Measurements from ENCODE around the gene PCYT2. TPM values are rescaled to one million over a fixed set of nuclear protein-coding genes. Genes with fewer than 3 reads are reported as not detected.
"Not testable (repeated sequence)": the region's sequence is repeated elsewhere in the genome, so short reads cannot be mapped to it uniquely, and the experiment has no call there.

Gene PCYT2
- total RNA-seq (2014; rRNA removed; shearing (Covaris generic)) = 39.7 and 45.7 TPM in 2 replicates

DNA sequence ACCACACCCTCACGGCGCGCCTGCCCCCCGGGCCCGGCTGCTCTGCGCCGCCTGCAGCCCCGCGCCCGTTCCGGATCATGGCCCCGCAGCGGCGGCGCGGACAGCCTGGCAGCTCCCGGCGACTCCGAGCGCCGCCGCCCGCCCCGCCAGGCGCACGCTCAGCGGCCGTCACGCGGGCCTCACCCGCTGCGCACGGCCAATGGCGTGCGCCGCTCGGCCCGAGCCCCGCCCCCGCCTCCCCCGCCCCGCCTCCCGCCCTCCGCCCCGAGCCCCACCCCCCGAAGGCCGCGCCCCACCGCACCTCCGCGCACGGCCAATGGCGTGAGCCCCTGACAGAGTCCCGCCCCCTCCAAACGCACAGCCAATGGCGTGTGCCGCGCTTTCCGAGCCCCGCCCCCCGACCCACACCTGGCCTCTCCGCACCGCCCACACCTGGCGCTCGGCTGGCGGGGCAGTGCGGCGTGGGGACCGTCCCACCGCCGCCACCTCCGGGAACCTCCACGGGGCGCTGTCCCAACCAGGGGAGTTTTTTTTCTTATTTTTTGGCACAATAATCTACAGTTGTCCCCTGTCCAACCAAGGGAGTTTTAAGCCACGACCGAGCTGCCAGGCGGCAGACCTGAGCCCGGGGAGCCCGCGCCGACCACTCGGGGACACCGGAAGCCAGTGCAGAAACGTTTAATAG, at the start of gene PCYT2:
Gene PCYT2, minus strand, starts transcription at position 123 of the 685 bp plus-strand sequence. Its CDS starts 44 bp downstream, at position 79.
- peak; percentile 74 for DNase-seq (ENCODE audit: low read depth)

DNA sequence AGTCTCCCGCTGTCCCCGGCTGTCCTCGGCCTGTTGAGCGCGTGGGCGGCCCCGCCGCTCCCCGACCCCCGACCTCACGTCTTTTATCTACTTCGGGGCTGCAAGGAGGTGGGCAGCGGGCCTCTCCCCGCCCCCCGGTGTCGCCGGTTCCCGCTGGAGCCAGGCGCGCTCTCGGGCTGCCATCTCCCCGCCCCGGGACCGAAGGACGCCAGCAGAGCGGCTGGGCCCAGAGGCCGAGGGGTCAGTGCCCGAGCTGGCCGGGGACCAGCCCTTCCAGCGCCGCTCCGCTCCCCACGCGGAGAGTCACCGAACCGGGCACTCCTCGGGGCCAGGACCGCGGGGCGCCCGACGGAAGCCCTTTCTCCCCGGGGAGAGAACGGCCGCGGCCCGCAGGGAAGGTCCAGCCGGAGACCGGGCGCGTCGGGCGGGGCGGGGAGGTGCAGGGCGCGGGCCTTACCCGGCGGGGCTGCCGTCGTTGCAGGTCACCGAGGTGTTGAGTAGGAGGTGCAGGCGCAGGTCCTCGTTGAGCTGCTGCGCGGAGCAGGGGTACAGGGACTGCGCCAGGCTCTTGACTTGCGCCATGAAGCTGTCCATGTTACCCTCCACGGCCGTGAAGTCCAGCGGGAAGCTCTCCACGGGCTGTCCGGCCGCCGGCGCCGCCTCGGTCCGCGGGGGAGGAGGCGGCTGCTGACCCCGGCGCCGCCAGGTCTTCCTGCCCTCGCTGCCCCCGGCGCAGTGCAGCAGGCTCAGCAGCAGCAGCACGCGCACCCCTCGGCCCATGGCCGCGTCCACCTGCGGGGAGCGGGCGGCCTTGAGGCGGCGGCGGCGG, 49.1 kb upstream of the PCYT2 start:
- DNase-seq (ENCODE audit: low read depth) = no peak

DNA sequence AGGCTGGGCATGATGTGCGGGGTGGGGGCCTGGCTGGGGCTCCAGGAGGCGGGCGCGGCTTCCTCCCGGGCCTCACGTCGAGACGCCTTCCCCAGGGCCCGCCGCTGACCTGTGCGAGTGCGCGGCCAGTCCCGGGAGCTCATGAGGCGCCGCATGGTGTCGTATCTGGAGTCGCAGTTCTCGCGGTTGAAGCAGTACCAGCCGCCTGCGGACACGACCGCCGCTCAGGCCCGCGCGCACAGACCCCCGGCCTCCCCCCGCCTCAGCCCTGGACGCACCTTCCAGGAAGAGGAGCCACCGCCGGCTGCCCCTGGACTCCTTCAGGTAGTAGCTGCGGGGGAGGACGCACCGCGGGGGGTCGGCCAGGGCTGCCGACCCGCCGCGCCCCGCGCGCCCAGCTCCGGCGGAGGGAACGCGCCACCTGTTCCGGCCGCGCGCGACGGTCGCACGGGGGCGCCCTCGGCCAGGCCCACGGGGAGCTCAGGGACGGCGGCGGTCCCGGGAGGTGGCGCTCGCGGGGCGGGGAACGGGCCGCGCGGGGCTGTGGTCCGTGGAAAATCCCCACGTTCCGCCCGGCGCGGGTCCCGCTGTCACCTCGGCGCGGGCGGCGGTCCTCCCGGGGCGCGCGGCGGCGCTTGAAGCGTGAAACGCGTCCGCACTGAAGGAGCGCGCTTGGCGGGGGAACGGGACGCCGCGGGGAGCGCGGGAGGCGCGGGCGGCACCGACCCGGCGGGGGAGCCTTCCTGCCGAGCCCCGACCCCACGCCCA, 48.3 kb upstream of the PCYT2 start:
- DNase-seq (ENCODE audit: low read depth) = peak; percentile 32

DNA sequence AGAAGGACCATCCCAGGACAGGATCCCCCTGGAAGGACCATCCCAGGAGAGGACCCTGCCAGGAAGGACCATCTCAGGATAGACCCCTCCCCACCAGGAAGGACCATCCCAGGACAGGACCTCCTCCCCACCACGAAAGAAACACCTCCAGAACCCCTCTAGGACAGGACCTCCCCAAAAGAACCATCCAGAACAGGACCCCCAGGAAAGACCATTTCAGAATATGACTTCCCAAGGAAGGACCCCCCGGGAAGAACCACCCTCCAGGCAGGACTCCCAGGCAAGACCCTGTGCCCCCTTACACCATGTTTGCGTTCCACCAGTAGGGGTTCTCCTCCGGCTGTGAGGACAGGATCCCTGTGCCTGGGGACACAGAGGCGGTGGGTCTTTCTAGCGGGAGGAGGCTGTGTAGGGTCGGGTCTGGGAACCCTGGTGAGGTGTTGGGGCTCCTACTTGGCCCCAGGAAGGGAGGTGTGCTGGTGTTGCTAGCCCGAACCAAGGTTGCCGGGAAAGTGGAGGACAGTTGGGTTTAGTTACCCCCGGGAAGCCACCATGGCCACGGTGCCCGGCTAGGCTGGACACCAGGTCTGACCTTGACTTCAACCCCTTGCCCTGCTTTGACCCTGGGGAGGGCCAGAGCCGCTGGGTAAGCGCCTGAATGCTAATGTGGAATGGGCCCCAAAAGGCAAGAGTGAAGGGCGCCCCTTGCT, 47.6 kb upstream of the PCYT2 start:
- no peak for DNase-seq (ENCODE audit: low read depth)

DNA sequence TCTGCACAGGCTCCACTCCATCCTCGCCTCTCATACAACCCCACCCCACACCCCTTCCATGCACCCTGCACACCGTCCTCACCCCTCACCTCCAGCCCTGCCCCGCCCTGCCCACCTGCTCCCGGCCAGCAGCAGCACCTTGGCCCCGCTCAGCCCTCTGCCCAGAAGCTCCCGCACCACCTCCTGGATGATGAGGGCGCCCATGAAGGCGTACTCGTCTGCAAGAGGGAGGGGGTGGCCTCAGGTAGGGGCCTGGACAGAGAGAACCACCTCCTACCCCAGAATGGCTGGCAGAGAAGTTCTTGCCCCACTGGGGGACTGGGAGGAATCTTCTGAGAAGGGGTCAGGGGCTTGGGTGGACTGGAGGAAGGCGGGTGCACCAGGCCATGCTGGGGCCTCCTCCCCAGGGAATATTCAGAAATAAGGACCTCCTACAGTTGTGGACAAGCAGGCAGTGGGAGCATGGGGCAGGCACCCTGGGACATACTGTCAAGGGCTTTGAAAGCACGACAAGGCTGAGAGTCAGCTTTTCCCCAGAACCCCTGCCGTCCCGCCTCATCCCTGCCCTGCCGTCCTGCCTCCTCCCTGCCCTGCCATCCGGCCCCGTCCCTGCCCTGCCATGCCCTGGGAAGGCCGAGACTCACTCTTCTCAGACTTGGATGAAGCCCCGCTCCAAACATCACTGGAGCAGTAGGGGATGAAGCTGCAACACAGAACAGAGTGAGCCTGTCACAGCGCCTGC, 46.7 kb upstream of the PCYT2 start:
- DNase-seq (ENCODE audit: low read depth) = no peak

DNA sequence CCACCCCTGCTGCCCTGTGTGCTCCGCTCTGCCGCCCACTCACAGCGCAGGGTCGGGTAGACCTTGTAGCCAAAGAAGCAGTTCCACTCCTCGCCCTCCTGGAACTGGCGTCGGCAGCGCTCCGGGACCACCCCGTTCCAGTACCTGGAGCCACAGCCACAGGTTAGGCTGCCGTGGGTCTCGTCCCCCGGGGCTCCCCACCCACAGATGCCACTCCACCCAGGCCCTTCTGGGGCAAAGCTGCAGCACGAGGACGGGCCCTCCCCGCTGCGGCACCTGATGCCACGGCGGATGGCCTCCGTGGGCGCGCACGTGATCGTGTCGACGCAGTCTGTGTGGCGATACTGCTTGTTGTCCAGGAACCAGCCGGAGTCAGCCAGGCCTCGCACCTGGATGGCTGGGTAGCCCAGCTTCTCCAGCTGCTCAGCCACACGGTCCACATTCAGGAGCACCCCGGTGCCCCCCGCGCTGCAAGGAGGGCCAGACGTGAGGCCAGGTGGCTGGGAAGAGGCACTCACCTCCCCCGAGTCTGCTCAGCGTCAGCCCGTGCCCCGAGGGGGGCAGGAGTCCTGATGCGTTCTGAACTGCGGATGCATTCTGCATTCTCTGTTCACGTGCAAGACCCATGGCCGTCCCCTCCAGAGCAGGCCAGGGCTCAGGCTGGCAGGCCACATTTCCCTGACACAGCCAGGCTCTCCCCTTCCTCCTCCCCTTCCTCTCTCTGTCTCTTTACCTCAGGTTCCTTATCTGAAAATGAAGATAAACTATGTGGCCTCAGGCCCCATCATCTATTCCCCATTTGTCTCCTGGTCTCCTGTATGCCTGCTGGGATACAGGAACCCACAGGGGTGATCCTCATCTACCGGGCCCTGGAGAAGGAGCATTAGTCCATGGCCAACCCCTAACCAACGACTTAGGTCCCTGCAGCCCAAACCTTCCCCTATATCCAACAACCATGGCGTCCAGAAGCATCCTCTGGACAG, 45.7 kb upstream of the PCYT2 start:
- DNase-seq (ENCODE audit: low read depth) = no peak

DNA sequence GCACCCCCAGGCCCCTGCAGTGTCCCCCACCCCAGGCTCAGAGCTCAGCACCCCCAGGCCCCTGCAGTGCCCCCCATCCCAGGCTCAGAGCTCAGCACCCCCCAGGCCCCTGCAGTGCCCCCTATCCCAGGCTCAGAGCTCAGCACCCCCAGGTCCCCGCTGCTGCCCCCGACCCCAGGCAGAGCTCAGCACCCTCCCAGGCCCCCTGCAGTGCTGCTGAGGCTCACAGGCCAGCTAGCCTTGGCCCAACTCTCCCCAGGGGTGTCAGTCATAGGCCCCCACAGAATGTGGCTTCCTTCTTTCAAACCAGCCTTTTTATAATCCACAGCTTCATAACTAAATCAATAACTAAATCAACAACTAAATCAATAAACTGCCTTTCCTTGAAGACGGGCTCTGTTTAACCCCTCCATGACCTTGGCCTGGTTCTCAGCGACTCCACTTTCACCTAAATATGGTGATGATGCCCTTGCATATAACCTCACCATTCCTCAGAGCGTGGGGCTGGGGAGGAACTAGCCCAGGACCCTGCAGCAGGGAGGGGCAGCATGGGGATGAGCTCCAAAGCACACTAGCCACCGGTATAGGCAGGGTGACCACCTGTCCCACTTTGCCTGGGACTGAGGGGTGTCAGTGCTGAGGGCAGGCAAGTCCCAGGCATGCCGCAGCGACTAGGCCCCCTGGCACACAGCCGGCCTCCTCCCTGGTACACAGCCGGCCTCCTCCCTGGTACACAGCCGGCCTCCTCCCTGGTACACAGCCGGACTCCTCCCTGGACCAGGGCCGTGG, 44.8 kb upstream of the PCYT2 start:
- DNase-seq (ENCODE audit: low read depth) = no peak

DNA sequence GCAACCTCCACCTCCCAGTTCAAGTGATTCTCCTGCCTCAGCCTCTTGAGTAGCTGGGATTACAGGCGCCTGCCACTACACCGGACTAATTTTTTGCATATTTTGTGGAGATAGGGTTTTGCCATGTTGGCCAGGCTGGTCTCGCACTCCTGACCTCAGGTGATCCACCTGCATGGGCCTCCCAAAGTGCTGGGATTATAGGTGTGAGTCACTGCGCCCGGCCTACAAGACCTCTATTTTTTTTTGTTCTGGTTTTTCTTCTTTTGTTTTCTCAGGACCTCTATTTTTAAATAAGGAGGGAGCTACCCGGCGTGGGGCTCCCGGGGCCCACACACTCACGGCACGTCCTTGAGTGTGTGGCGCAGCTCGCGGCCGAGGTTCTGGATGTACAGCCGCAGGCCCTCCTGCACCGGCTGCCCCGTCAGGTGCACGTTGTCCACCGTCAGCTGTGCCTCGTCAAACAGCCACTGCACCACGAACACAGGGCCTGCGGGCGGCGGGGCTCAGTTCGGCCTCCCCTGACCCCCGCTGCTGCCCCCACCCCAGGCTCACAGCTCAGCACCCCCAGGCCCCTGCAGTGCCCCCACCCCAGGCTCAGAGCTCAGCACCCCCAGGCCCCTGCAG, 44.0 kb upstream of the PCYT2 start:
- no peak for DNase-seq (ENCODE audit: low read depth)

DNA sequence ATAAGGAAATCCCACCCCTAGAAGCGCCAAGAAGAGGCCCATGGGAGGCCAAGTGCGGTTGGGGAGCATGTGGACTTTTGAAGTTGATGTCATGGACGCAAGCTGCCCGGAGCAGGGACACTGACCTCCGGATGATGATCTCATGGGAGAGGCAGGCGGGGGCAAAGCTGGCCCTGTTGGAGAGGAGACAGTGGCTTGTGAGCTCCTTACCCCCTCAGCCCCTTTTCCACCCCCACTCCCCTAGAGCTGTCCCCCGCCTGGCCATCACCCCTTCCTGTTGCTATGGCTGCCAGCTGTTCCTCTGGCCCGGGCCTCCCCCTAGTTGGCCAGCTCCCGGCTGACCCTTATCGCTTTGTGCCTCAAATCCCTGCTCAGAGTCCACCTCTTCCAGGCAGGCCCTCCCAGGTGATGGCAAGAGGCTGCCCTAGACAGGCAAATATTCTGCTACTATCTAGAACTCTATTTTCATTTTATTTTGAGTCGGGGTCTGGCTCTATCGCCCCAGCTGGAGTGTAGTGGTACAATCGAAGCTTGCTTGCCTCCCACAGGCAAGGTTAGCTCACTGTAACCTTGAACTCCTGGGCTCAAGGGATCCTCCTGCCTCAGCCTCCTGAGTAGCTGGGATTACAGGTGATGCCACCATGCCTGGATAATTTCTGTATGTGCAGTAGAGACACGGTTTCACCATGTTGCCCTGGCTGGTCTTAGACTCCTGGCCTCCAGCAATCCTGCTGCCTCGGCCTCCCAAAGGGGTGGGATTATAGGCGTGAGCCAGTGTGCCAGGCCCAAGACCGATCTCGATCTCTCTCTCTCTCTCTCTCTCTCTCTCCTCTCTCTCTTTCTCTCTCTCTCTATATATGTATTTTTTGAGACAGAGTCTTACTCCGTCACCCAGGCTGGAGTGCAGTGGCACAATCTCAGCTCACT, 43.2 kb upstream of the PCYT2 start:
- DNase-seq (ENCODE audit: low read depth) = no peak

DNA sequence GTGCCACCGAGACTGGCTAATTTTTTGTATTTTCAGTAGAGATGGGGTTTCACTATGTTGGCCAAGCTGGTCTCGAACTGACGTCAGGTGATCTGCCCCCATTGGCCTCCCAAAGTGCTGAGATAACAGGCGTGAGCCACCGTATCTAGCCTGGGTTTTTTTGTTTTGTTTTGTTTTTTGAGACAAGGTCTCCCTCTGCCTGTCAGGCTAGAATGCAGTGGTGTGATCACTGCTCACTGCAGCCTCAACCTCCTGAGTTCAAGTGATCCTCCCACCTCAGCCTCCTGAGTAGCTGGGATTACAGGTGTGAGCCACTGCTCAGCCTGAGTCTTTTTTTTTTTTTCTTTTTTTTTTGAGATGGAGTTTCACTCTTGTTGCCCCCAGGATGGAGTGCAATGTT, 42.2 kb upstream of the PCYT2 start:
- DNase-seq (ENCODE audit: low read depth) = not testable (repeated sequence)

DNA sequence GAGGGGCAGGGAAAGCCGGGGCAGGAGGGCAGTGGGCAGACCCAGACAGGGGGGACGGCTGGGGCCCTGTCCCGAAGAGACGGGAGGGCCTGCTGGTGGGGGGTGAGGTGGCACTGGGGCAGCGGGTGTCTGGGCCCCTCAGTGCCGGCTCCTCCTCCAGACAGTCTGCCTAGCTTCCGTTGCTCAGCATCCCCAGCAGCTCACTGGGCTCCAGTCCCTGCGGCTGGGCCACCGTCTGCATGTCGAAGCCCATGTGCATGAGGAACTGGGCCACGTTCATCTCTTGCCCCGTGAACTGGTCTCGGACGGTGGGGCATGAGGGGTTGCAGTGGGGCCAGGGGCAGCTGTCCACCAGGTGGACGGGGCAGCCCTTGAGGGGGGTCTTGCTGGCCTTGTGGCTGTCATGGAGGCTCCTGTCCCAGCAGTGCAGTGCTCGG, 41.6 kb upstream of the PCYT2 start:
- DNase-seq (ENCODE audit: low read depth) = no peak

DNA sequence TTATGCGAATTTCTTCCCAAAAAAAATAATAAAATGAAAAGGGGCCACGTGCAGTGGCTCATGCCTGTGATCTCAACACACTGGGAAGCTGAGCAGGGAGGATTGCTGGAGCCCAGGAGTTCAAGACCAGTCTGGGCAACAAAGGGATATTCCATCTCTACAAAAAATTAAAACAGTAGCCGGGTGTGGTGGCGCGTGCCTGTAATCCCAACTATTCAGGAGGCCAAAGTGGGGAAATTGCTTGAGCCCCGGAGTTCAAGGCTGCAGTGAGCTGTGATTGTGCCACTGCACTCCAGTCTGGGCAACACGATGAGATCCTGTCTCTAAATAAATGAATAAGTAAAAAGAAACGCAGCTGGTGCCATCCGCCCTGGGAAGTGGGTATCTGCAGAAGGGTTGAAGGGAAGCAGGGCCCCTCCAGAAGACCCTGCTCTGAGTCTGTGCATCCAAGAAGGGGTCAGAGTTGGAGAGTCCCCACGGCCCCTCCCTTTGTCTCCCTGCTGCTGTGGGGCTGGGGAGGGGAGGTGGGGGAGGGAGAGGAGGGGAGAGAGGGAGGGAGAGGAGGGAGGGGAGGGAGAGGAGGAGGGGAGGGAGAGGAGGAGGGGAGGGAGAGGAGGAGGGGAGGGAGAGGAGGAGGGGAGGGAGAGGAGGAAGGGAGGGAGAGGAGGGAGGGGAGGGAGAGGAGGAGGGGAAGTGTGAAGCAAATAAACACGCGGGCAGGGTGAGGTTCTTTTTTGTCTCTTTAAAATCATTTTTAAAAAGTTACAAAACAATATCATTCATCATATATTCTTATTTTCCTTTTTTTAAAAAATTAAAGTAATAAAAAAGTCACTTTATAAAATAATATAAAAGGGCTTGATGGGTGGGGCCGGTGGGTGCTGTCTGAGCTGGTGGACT, 40.8 kb upstream of the PCYT2 start:
- DNase-seq (ENCODE audit: low read depth) = no peak

DNA sequence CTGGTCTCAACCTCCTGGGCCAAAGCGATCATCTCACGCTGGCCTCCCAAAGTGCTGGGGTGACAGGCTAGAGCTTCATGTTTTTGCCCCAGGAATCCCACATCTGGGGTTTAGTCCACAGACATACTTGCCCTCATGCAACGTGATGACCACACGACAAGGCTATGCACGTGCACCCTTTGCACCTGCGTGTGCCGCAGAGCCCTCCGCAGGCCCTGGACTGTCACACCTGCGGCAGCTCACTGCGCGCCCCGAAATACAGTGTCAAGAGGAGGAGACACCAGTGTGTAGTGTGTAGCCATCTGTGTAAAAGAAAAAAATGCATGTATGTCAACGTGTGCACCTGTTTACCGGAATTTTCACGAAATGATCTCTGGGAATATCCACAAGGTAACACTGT, 39.3 kb upstream of the PCYT2 start:
- no peak for DNase-seq (ENCODE audit: low read depth)

DNA sequence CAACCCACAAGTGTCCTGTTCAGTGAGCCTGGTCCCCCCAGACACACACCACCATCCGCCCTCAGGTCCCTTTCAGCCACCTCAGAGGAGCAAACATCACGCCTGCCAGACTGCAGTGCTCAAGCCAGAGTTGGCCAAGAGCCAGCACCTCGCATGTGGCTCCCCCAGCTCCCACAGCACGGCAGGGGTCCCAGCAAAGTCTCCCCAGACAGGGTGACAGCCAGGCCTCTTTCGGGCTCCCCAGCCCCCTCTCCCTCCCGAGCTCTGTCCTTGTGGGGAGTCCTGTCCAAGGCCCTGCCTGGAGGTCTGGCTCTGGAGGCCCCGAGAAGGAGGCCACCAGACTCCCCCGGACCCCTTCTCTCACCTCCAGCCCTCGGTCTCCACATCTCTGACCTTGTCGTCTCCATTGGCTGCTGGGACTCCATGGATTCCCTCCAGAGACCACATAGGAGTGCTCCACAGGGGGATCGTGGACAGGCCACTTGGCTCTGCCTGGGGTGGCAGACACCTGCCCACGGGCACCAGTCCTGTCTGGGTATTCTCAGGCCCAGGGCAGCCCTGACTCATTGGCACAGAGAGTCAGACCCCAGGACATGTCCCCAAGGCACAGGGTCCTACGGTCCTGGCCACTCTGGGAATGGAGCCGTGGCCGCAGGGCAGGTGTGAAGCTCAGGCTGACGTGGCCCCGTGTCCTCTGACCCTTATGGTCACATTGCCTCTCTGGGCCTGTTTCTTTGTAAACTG, 37.6 kb upstream of the PCYT2 start:
- DNase-seq (ENCODE audit: low read depth) = no peak

DNA sequence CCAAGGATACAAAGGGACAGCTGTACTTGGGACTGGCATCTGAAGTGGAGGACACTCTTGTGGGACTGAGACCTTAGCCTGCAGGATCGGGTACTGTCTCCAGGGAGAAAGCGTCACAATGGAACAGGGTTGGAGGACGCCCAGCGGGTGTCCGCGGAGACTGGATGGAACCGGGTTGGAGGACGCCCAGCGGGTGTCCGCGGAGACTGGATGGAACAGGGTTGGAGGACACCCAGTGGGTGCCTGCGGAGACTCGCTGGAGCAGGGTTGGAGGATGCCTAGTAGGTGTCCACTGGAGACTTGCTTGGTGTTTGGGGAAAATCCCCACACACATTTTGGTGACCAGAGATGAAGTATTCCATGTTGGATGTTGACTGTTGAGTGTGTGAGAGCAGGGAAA, 36.0 kb upstream of the PCYT2 start, which contains the start of gene MYADML2:
Gene MYADML2, minus strand, starts transcription at position 45 of the 400 bp plus-strand sequence. CDS start 5,492 bp downstream, outside the sequence.
- DNase-seq (ENCODE audit: low read depth) = no peak
